Common myeloid progenitor, CD34-positive (primary cell): ENCODE measurements around the gene ARPC3.
"Not testable (repeated sequence)": the region's sequence is repeated elsewhere in the genome, so short reads cannot be mapped to it uniquely, and the experiment has no call there.

Source experiments
- CTCF ChIA-PET: fragments of 350-600 bp; sonication (Branson Sonifier 250); formaldehyde crosslinking; loops from one replicate; lab custom pipeline; 2021; ENCODE audit warnings: antibody characterized with exemption; lab: Charles Lee
- POLR2A ChIA-PET: fragments of 350-600 bp; sonication (Branson Sonifier 250); formaldehyde crosslinking; loops from one replicate; lab custom pipeline; 2021; ENCODE audit warnings: antibody characterized with exemption; lab: Charles Lee
- DNase-seq, 3 donors: peaks; one replicate each; pipeline versions ENCODE4 v3.0.0 to v3.0.0-alpha.2; 2013
- H3K27ac ChIP-seq, 2 experiments: 1 replicate in 1 of 2; 2 replicates in 1 of 2; pipeline ENCODE4 v1.7.0; 2013; ENCODE audit warnings: inconsistent platforms in 2 of 2, low read length in 2 of 2, mild to moderate bottlenecking in 2 of 2, low read depth in 1 of 2, moderate library complexity in 1 of 2; ENCODE audit not compliant: severe bottlenecking in 2 of 2, insufficient read depth in 1 of 2, poor library complexity in 1 of 2
- H3K27me3 ChIP-seq, 5 experiments: replicated peaks in 2 of 5; 1 replicate in 3 of 5; 2 replicates in 2 of 5; pipeline versions ENCODE4 v1.6.1 to v1.7.0; 2013; ENCODE audit warnings: low read length in 4 of 5, mild to moderate bottlenecking in 2 of 5, moderate library complexity in 2 of 5, inconsistent platforms in 1 of 5; ENCODE audit not compliant: insufficient read depth in 5 of 5, control insufficient read depth in 4 of 5
- H3K36me3 ChIP-seq, 4 experiments: 1 replicate in 2 of 4; 2 replicates in 2 of 4; pipeline versions ENCODE4 v1.6.1 to v1.7.0; 2013; ENCODE audit warnings: low read length in 3 of 4, control low read depth in 1 of 4, mild to moderate bottlenecking in 1 of 4; ENCODE audit not compliant: control insufficient read depth in 4 of 4, insufficient read depth in 4 of 4
- H3K4me1 ChIP-seq, 4 experiments: 1 replicate in 3 of 4; 2 replicates in 1 of 4; pipeline versions ENCODE4 v1.6.1 to v1.7.1; 2013; ENCODE audit warnings: low read length in 3 of 4, mild to moderate bottlenecking in 3 of 4, control low read depth in 1 of 4, inconsistent platforms in 1 of 4, moderate library complexity in 1 of 4; ENCODE audit not compliant: control insufficient read depth in 4 of 4, insufficient read depth in 4 of 4; ENCODE audit errors: control extremely low read depth in 1 of 4
- H3K4me3 ChIP-seq, 7 experiments: 1 replicate in 4 of 7; 2 replicates in 3 of 7; pipeline versions ENCODE4 v1.5.1 to v1.7.0; 2013; ENCODE audit warnings: mild to moderate bottlenecking in 7 of 7, low read length in 6 of 7, moderate library complexity in 6 of 7, inconsistent platforms in 2 of 7, low read depth in 2 of 7, control low read depth in 1 of 7; ENCODE audit not compliant: insufficient read depth in 4 of 7, control insufficient read depth in 1 of 7; ENCODE audit errors: extremely low read depth in 1 of 7
- H3K9me3 ChIP-seq, 5 experiments: 1 replicate in 4 of 5; 2 replicates in 1 of 5; pipeline versions ENCODE4 v1.6.1 to v1.7.1; 2013; ENCODE audit warnings: low read length in 4 of 5, mild to moderate bottlenecking in 2 of 5, inconsistent platforms in 1 of 5, low read depth in 1 of 5, moderate library complexity in 1 of 5; ENCODE audit not compliant: control insufficient read depth in 4 of 5, insufficient read depth in 2 of 5; ENCODE audit errors: control extremely low read depth in 1 of 5
- WGBS: methylation state at CpG from one replicate; pipeline ENCODE4 v1.1.5; 2013; ENCODE audit not compliant: insufficient coverage; 5-methylcytosine and 5-hydroxymethylcytosine counted together

ARPC3 gene

GRCh38 chr12:110444455-110444854 lies 5.7 kb downstream of the ARPC3 start:
- WGBS = 87% methylated on average over 3 of the region's 3 CpGs

GRCh38 chr12:110436231-110436630 lies 13.9 kb downstream of the ARPC3 start:
- ChIA-PET POLR2A (no interaction called here), CTCF (no interaction called here)
- Histone ChIP-seq H3K4me3 (no peak overlapping the region), H3K27me3 (no peaks in the 10 kb centered on the region), H3K9me3 (no peaks in the 10 kb centered on the region), H3K27ac (no peak overlapping the region), H3K36me3 (peaks cover 18 to 59% (median 38%) of the 10 kb centered on the region in 4 experiments), H3K4me1 (no peaks in the 10 kb centered on the region)
- WGBS = 100% methylated on average over 1 of the region's 2 CpGs
- no peak for DNase-seq

More at GRCh38 chr12:110444455-110444854, 5.7 kb downstream of the ARPC3 start:
- CTCF ChIA-PET = interaction anchor here (0.7 to 15.5 kb wide), 3 partner anchors 20 to 132 kb away, joined by 3 to 200 read pairs (median 7); partner anchors contain the start of genes FAM216A and GPN3
- Histone ChIP-seq H3K4me3 (no peak overlapping the region), H3K27me3 (no peaks in the 10 kb centered on the region), H3K36me3 (peaks cover 11 to 49% (median 38%) of the 10 kb centered on the region in 4 experiments), H3K27ac (peak overlapping the region in 1 of 2 experiments; percentile 16), H3K4me1 (peaks cover 3 to 24% (median 15%) of the 10 kb centered on the region in 4 experiments), H3K9me3 (no peaks in the 10 kb centered on the region)
- POLR2A ChIA-PET = no interaction called here
- DNase-seq = no peak

GRCh38 chr12:110431957-110432587 lies 18.1 kb downstream of the ARPC3 start:
- WGBS = 96% methylated on average over 5 of the region's 12 CpGs
- Histone ChIP-seq H3K4me3 (peak overlapping the region in 3 of 7 experiments; percentile 63 to 74 (median 68)), H3K27ac (peak overlapping the region in 1 of 2 experiments; percentile 71), H3K4me1 (peaks cover 0 to 3% (median 0%) of the 10 kb centered on the region in 4 experiments), H3K9me3 (no peaks in the 10 kb centered on the region), H3K27me3 (no peaks in the 10 kb centered on the region), H3K36me3 (peaks cover 9 to 29% (median 14%) of the 10 kb centered on the region in 4 experiments)
- DNase-seq = no peak
- ChIA-PET CTCF (interaction anchor here (0.6 to 1.8 kb wide), 33 partner anchors 11 to 1201 kb away, joined by 3 to 20 read pairs (median 4); partner anchors contain the start of genes ANAPC7, ARPC3, FAM216A and GPN3), POLR2A (interaction anchor here (0.9 to 1.7 kb wide), 5 partner anchors 15 to 328 kb away, joined by 3 to 9 read pairs (median 4); partner anchors contain the start of gene ARPC3)

- H3K27me3 ChIP-seq, POLR2A ChIA-PET, H3K9me3 ChIP-seq, H3K27ac ChIP-seq, H3K4me1 ChIP-seq, DNase-seq, H3K4me3 ChIP-seq, H3K36me3 ChIP-seq: not testable (repeated sequence)
- WGBS = 97% methylated on average over 12 of the region's 15 CpGs
- CTCF ChIA-PET = interaction anchor here (0.7 to 1.1 kb wide), 3 partner anchors 40 to 328 kb away, joined by 3 read pairs; no protein-coding TSS in a partner anchor
Measured at GRCh38 chr12:110429676-110430075, 20.5 kb downstream of the ARPC3 start.

GRCh38 chr12:110426406-110426805 lies 23.7 kb downstream of the ARPC3 start:
- no peaks in the 10 kb centered on the region for H3K9me3 ChIP-seq
- ChIA-PET POLR2A (no interaction called here), CTCF (interaction anchor here (0.7 kb wide), 1 partner anchor 298 kb away, joined by 3 read pairs; no protein-coding TSS in a partner anchor)
- H3K4me3 ChIP-seq = no peak overlapping the region
- H3K27me3 ChIP-seq = no peaks in the 10 kb centered on the region
- WGBS = 86% methylated on average over 1 of the region's 3 CpGs
- DNase-seq = no peak
- H3K27ac ChIP-seq = no peak overlapping the region
- peaks cover 0 to 3% (median 0%) of the 10 kb centered on the region in 4 experiments for H3K4me1 ChIP-seq
- H3K36me3 ChIP-seq = no peaks in the 10 kb centered on the region

GRCh38 chr12:110424237-110424636 lies 25.9 kb downstream of the ARPC3 start:
- CTCF ChIA-PET = interaction anchor here (1.9 to 2.2 kb wide), 2 partner anchors 21 to 76 kb away, joined by 4 to 7 read pairs; no protein-coding TSS in a partner anchor
- no peaks in the 10 kb centered on the region for H3K27me3 ChIP-seq
- POLR2A ChIA-PET = interaction anchor here (1.2 kb wide), 1 partner anchor 40 kb away, joined by 4 read pairs; no protein-coding TSS in a partner anchor

GRCh38 chr12:110421701-110422100 lies 28.4 kb downstream of the ARPC3 start:
- H3K4me1 ChIP-seq = peaks cover 0 to 11% (median 2%) of the 10 kb centered on the region in 4 experiments

More at GRCh38 chr12:110424237-110424636, 25.9 kb downstream of the ARPC3 start:
- no peaks in the 10 kb centered on the region for H3K4me1 ChIP-seq
- H3K27ac ChIP-seq = no peak overlapping the region
- no peaks in the 10 kb centered on the region for H3K9me3 ChIP-seq
- no peak overlapping the region for H3K4me3 ChIP-seq
- 100% methylated on average over 2 of the region's 3 CpGs for WGBS
- DNase-seq = no peak
- H3K36me3 ChIP-seq = no peaks in the 10 kb centered on the region

More at GRCh38 chr12:110421701-110422100, 28.4 kb downstream of the ARPC3 start:
- no peaks in the 10 kb centered on the region for H3K9me3 ChIP-seq
- ChIA-PET POLR2A (no interaction called here), CTCF (interaction anchor here (1.0 to 3.1 kb wide), 3 partner anchors 10 to 105 kb away, joined by 3 to 20 read pairs (median 3); no protein-coding TSS in a partner anchor)
- DNase-seq = no peak
- H3K27me3 ChIP-seq = no peaks in the 10 kb centered on the region
- no peak overlapping the region for H3K4me3 ChIP-seq
- 100% methylated on average over 2 of the region's 4 CpGs for WGBS
- peak overlapping the region in 1 of 2 experiments; percentile 36 for H3K27ac ChIP-seq
- no peaks in the 10 kb centered on the region for H3K36me3 ChIP-seq
